ENCODE results near the gene PCBP2. TPM values are rescaled to one million over a fixed set of nuclear protein-coding genes. Genes with fewer than 3 reads are reported as not detected.
"Not testable (repeated sequence)": the region's sequence is repeated elsewhere in the genome, so short reads cannot be mapped to it uniquely, and the experiment has no call there.

PCBP2 gene
- total RNA-seq = 985 and 1,001 TPM in 2 replicates

DNA sequence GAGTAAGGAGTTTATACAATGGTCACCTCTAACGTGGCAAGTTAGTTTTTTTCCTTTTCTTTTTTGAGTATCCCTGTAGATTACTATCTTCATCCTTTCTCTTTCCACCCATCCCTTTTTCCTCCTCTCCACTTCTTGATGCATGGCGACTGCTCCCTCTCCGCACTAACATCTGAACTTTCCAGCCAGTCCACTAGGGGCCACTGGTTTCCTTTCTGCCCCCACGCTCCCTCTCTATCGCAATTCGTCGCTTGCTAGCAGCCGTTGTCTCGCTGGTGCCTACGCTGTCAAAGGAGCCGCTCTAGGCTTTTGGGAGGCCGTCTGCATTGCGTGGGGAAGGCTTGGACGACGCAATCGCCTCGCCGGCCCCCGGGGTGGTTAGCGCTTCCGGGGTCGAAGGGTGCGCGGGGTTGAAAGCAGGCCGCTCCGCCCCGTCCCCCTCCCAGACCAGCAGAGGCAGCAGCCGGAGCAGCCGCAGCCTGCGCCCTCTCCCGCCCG lies at the start of gene PCBP2:
Gene PCBP2 (plus strand): TSS at position 442 of the 498 bp plus-strand sequence. CDS start 2,699 bp downstream, outside the sequence.
- intact Hi-C loops (cut with micrococcal nuclease) = loop anchor here (1.0 kb wide), 2 partner anchors 10 to 50 kb away; partner anchors contain the start of genes PRR13 and TARBP2
- Mint-ChIP-seq H3K9me3 (no peaks in the 10 kb centered on the region), H3K36me3 (ENCODE audit: low read depth) (peaks cover 59% of the 10 kb centered on the region), H3K4me1 (ENCODE audit: low read depth) (peaks cover 35% of the 10 kb centered on the region), H3K27me3 (ENCODE audit: low read depth) (no peaks in the 10 kb centered on the region), H3K4me3 (ENCODE audit: low read depth) (peak within 1 kb of the TSS; percentile 100), H3K27ac (peak within 1 kb of the TSS; percentile 100)
- DNase-seq (ENCODE audit: low spot score) = peak; percentile 97

GRCh38 chr12:53402351-53402750 lies 49.6 kb upstream of the PCBP2 start:
- H3K36me3 Mint-ChIP-seq (ENCODE audit: low read depth) = peaks cover 35% of the 10 kb centered on the region
- H3K4me3 Mint-ChIP-seq (ENCODE audit: low read depth); H3K4me1 Mint-ChIP-seq (ENCODE audit: low read depth); H3K9me3 Mint-ChIP-seq; H3K27me3 Mint-ChIP-seq (ENCODE audit: low read depth); H3K27ac Mint-ChIP-seq; DNase-seq (ENCODE audit: low spot score); intact Hi-C loops (cut with micrococcal nuclease): not testable (repeated sequence)

- Mint-ChIP-seq H3K4me3 (ENCODE audit: low read depth) (no peak overlapping the region), H3K27me3 (ENCODE audit: low read depth) (no peaks in the 10 kb centered on the region), H3K4me1 (ENCODE audit: low read depth) (peaks cover 4% of the 10 kb centered on the region), H3K36me3 (ENCODE audit: low read depth) (peaks cover 33% of the 10 kb centered on the region), H3K27ac (no peak overlapping the region), H3K9me3 (no peaks in the 10 kb centered on the region)
- intact Hi-C loops (cut with micrococcal nuclease) = no loop called here
- DNase-seq (ENCODE audit: low spot score) = no peak
Observed at GRCh38 chr12:53402871-53403270, 49.0 kb upstream of the PCBP2 start.

GRCh38 chr12:53410951-53411350 lies 41.0 kb upstream of the PCBP2 start:
- Mint-ChIP-seq H3K4me3 (ENCODE audit: low read depth) (no peak overlapping the region), H3K27me3 (ENCODE audit: low read depth) (no peaks in the 10 kb centered on the region), H3K4me1 (ENCODE audit: low read depth) (peaks cover 23% of the 10 kb centered on the region), H3K27ac (no peak overlapping the region), H3K36me3 (ENCODE audit: low read depth) (peaks cover 60% of the 10 kb centered on the region), H3K9me3 (no peaks in the 10 kb centered on the region)
- intact Hi-C loops (cut with micrococcal nuclease) = no loop called here
- DNase-seq (ENCODE audit: low spot score) = no peak

DNA sequence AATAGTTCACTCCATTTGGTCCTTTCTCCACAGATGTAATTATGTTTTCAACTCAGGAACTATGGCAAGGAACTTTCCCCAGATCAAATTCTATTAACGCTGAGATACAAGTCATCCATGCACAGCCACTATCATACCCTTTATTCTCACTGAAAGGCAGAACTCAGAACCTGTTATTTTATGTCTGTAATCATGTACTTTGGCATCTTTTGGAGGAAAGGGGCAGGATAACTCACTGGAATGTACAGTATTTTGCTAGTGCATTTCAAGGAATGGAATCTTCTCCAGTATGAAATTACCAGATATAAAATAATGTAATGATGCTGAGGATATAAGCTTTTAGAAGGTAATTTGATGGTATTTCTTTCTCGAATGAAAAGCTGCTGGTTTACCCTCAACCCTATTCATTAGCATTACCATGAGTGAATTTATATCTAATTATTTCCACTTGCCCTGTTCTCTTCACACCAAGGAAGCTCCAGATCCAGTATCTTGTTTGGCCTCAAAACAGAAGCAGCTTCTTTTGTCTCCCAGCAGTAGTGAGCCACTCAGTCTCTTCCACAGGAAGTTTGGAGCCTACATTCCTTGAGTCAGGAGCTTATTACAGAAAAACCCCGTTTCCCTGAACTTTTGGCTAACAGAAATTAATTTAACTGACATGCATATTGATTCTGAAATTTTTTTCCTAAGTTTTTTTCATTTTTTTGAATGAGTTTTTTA lies 38.3 kb upstream of the PCBP2 start:
- Mint-ChIP-seq H3K4me1 (ENCODE audit: low read depth) (peaks cover 32% of the 10 kb centered on the region), H3K9me3 (no peaks in the 10 kb centered on the region), H3K27ac (no peak overlapping the region), H3K36me3 (ENCODE audit: low read depth) (peaks cover 50% of the 10 kb centered on the region), H3K4me3 (ENCODE audit: low read depth) (no peak overlapping the region), H3K27me3 (ENCODE audit: low read depth) (no peaks in the 10 kb centered on the region)
- intact Hi-C loops (cut with micrococcal nuclease) = no loop called here
- DNase-seq (ENCODE audit: low spot score) = no peak

DNA sequence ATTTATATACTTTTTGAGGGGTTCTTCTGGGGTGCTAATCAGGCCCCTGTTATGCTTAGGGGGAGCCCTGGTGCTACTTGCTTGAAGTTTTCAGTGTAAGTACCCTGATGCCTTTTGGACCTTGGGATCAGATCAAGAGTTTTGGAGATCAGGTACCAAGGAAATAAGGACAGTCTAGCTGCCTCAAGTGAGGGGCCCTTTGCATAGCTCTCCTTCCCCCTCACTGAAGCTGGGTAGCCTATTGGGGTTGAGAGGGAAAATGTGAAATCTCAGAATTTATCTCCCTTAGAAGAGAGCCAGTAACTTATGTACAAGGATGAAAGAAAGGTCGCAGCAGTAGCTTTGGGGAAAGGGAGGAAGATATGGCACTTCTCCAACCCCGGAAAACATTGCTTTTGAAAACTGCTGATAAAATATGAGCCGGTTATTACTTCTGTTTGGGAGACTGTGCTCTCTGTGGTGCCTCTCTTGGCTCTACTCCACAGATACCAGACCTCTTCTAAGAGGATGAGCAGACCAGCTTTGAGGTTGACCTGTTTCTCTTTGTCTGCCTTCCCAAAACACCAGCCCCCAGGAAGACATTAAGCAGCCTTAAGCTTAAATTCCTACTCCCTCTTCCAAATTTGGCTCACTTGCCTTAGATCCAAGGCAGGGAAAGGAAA lies 37.0 kb upstream of the PCBP2 start:
- no peak overlapping the region for H3K4me3 Mint-ChIP-seq (ENCODE audit: low read depth)
- H3K36me3 Mint-ChIP-seq (ENCODE audit: low read depth) = peaks cover 42% of the 10 kb centered on the region
- no peaks in the 10 kb centered on the region for H3K27me3 Mint-ChIP-seq (ENCODE audit: low read depth)
- no peak overlapping the region for H3K27ac Mint-ChIP-seq
- intact Hi-C loops (cut with micrococcal nuclease) = no loop called here
- no peaks in the 10 kb centered on the region for H3K9me3 Mint-ChIP-seq
- no peak for DNase-seq (ENCODE audit: low spot score)
- H3K4me1 Mint-ChIP-seq (ENCODE audit: low read depth) = peaks cover 39% of the 10 kb centered on the region

GRCh38 chr12:53415752-53416389 lies 36.0 kb upstream of the PCBP2 start:
- DNase-seq (ENCODE audit: low spot score); intact Hi-C loops (cut with micrococcal nuclease); H3K27ac Mint-ChIP-seq; H3K4me3 Mint-ChIP-seq (ENCODE audit: low read depth); H3K27me3 Mint-ChIP-seq (ENCODE audit: low read depth); H3K9me3 Mint-ChIP-seq: not testable (repeated sequence)
- peaks cover 39% of the 10 kb centered on the region for H3K4me1 Mint-ChIP-seq (ENCODE audit: low read depth)
- H3K36me3 Mint-ChIP-seq (ENCODE audit: low read depth) = peaks cover 34% of the 10 kb centered on the region

DNA sequence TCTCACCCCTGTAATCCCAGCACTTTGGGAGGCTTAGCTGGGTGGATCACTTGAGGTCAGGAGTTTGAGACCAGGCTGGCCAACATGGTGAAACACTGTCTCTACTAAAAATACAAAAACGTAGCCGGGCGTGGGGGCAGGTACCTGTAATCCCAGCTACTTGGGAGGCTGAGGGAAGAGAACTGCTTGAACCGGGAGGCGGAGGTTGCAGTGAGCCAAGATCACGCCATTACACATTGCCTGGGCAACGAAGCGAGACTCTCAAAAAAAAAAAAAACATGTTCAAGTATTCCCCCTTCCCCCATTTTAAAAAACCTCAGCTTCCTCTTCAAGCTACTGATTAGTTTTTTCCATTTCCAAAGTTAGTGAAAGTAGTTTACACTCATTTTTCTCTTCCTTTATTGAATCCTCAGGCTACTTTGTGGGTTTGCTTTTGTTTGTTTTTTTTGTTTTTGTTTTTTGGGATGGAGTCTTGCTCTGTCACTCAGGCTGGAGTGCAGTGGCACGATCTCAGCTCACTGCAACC lies 34.5 kb upstream of the PCBP2 start:
- peaks cover 38% of the 10 kb centered on the region for H3K4me1 Mint-ChIP-seq (ENCODE audit: low read depth)
- not testable (repeated sequence) for H3K27me3 Mint-ChIP-seq (ENCODE audit: low read depth); H3K4me3 Mint-ChIP-seq (ENCODE audit: low read depth); H3K9me3 Mint-ChIP-seq; DNase-seq (ENCODE audit: low spot score)
- intact Hi-C loops (cut with micrococcal nuclease) = loop anchor here (1.0 kb wide), 1 partner anchor 65 kb away; no protein-coding TSS in a partner anchor
- peak overlapping the region; percentile 81 for H3K27ac Mint-ChIP-seq
- H3K36me3 Mint-ChIP-seq (ENCODE audit: low read depth) = peaks cover 21% of the 10 kb centered on the region

GRCh38 chr12:53418221-53418620 lies 33.7 kb upstream of the PCBP2 start:
- peaks cover 31% of the 10 kb centered on the region for H3K4me1 Mint-ChIP-seq (ENCODE audit: low read depth)
- H3K27ac Mint-ChIP-seq = no peak overlapping the region
- no peaks in the 10 kb centered on the region for H3K27me3 Mint-ChIP-seq (ENCODE audit: low read depth)
- no peak for DNase-seq (ENCODE audit: low spot score)
- no peaks in the 10 kb centered on the region for H3K9me3 Mint-ChIP-seq
- intact Hi-C loops (cut with micrococcal nuclease) = no loop called here
- peaks cover 13% of the 10 kb centered on the region for H3K36me3 Mint-ChIP-seq (ENCODE audit: low read depth)
- no peak overlapping the region for H3K4me3 Mint-ChIP-seq (ENCODE audit: low read depth)

DNA sequence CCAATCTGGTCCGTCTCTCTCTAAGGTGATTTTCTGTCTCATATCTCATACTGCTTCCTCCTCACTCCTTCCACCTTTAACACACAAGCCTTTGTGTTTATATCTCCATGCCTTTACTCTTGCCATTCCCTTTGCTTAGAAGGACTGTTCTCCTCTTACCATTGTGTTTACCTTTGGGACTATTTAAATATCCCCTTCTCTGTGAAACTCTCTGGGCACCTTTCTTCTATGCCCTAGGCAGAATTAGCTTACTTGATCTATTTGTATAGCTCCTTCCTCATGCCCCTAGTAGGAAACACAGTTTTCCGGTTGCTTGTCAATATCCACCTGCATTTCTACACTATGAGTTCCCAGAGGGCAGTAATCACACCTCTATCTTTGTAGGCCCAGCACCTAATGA lies 32.1 kb upstream of the PCBP2 start:
- Mint-ChIP-seq H3K36me3 (ENCODE audit: low read depth) (peaks cover 1% of the 10 kb centered on the region), H3K27ac (no peak overlapping the region), H3K9me3 (no peaks in the 10 kb centered on the region), H3K4me1 (ENCODE audit: low read depth) (peaks cover 26% of the 10 kb centered on the region), H3K4me3 (ENCODE audit: low read depth) (no peak overlapping the region), H3K27me3 (ENCODE audit: low read depth) (no peaks in the 10 kb centered on the region)
- intact Hi-C loops (cut with micrococcal nuclease) = loop anchor here (2.0 kb wide), 2 partner anchors 21 to 39 kb away; partner anchors contain the start of genes PRR13 and SP1
- DNase-seq (ENCODE audit: low spot score) = no peak

DNA sequence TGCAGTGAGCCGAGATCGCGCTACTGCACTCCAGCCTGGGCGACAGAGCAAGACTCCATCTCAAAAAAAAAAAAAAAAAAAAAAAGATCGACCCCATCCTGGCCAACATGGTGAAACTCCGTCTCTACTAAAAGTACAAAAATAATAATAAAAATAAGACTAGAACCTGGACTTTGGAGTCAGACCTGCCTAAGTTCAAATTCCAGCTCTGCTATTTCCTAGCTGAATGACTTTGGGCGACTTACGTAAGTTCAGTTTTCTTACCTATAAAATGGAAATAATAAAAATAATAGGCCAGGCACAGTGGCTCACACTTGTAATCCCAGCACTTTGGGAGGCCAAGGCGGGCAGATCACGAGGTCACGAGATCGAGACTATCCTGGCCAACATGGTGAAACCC lies 29.7 kb upstream of the PCBP2 start:
- H3K36me3 Mint-ChIP-seq (ENCODE audit: low read depth); H3K27ac Mint-ChIP-seq: not testable (repeated sequence)

DNA sequence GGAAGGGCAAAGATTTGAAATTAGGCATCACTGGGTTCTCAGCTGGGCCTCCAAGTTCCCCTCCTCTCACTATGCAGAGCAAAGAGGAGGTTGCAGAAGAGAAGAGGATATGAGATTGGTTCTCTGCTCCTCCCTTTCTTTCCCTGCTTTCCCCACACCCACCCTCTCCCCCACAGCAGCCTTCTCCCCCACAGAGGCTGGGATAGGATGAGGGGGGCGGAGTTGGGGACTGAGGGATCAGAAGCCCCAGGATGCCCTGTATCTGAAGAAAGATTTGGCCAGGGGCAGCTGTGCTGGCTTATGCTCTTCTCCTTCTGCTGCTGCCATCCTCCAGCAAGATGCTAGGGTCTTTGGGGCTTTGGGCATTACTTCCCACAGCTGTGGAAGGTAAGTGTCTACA lies 28.3 kb upstream of the PCBP2 start, which contains the start of gene AMHR2:
Gene AMHR2 (plus strand): TSS at position 259 of the 400 bp plus-strand sequence. CDS start 80 bp downstream, at position 339.
- no peak for DNase-seq (ENCODE audit: low spot score)
- no peak within 1 kb of the TSS for H3K4me3 Mint-ChIP-seq (ENCODE audit: low read depth)
- H3K36me3 Mint-ChIP-seq (ENCODE audit: low read depth) = no peaks in the 10 kb centered on the region
- H3K9me3 Mint-ChIP-seq = no peaks in the 10 kb centered on the region
- H3K4me1 Mint-ChIP-seq (ENCODE audit: low read depth) = peaks cover 19% of the 10 kb centered on the region
- H3K27ac Mint-ChIP-seq = no peak within 1 kb of the TSS
- H3K27me3 Mint-ChIP-seq (ENCODE audit: low read depth) = no peaks in the 10 kb centered on the region
- intact Hi-C loops (cut with micrococcal nuclease) = no loop called here

More for the DNA sequence above, 29.7 kb upstream of the PCBP2 start:
- DNase-seq (ENCODE audit: low spot score); H3K27me3 Mint-ChIP-seq (ENCODE audit: low read depth); H3K9me3 Mint-ChIP-seq; H3K4me3 Mint-ChIP-seq (ENCODE audit: low read depth); intact Hi-C loops (cut with micrococcal nuclease): not testable (repeated sequence)
- H3K4me1 Mint-ChIP-seq (ENCODE audit: low read depth) = peaks cover 18% of the 10 kb centered on the region
